WTC11 (cell line): ENCODE data around the gene SLC19A1. TPM values are rescaled to one million over a fixed set of nuclear protein-coding genes. Genes with fewer than 3 reads are reported as not detected.

ENCODE experiments used
- ATAC-seq: fragments of 200-7000 bp; cut with Tn5 transposase; 2 replicates; pipeline ENCODE4 v1.10.0; 2021; ENCODE audit warnings: mild to moderate bottlenecking, moderate library complexity
- CTCF ChIA-PET: fragments of 300-600 bp; sonication (Branson Sonifier 250); formaldehyde crosslinking; loops from one replicate; lab custom pipeline; 2021; ENCODE audit warnings: antibody characterized with exemption; lab: Charles Lee
- POLR2A ChIA-PET: fragments of 350-600 bp; sonication (Branson Sonifier 250); formaldehyde crosslinking; loops from one replicate; lab custom pipeline; 2021; ENCODE audit warnings: antibody characterized with exemption; lab: Charles Lee
- DNase-seq: peaks from one replicate; pipeline ENCODE4 v3.0.0; 2021; ENCODE audit warnings: low spot score
- H3K27ac Mint-ChIP-seq: 2 replicates; pipeline ENCODE4 v1.8.0; 2021; ENCODE audit warnings: mixed read lengths
- H3K27me3 Mint-ChIP-seq: 2 replicates; pipeline ENCODE4 v1.8.0; 2021; ENCODE audit warnings: low read depth, mild to moderate bottlenecking, moderate library complexity, mixed read lengths
- H3K36me3 Mint-ChIP-seq: 2 replicates; pipeline ENCODE4 v1.8.0; 2021; ENCODE audit warnings: mixed read lengths
- H3K4me1 Mint-ChIP-seq: 2 replicates; pipeline ENCODE4 v1.8.0; 2022; ENCODE audit warnings: mixed read lengths
- H3K4me3 Mint-ChIP-seq: 2 replicates; pipeline ENCODE4 v1.8.0; 2021; ENCODE audit warnings: mild to moderate bottlenecking, moderate library complexity, mixed read lengths
- H3K9me3 Mint-ChIP-seq: 2 replicates; pipeline ENCODE4 v1.8.0; 2021; ENCODE audit warnings: mixed read lengths
- ZNF317 ChIP-seq: sonication (generic); formaldehyde crosslinking; IDR thresholded peaks from 2 replicates; pipeline ENCODE4 v1.8.1; 2023; ENCODE audit warnings: low read depth, mild to moderate bottlenecking, moderate library complexity, missing genetic modification reagents, borderline replicate concordance
- total RNA-seq: library from RNA; stranded (reverse); gene quantifications from 3 replicates; pipeline ENCODE4 v1.2.3, GENCODE V29; 2021
- TF ChIP-seq, protein P1 (sequence below): fragments of 250-450 bp; sonication (Bioruptor Pico); IDR thresholded peaks from 2 replicates; pipeline ENCODE4 v2.1.2; 2022; ENCODE audit warnings: mild to moderate bottlenecking, moderate library complexity
- TF ChIP-seq, protein P2 (sequence below): fragments of 250-450 bp; sonication (Bioruptor Pico); IDR thresholded peaks from 2 replicates; pipeline ENCODE4 v1.9.0; 2021; ENCODE audit warnings: moderate library complexity, mild to moderate bottlenecking, inconsistent platforms, borderline replicate concordance
- TF ChIP-seq, protein P3 (sequence below): sonication (generic); formaldehyde crosslinking; IDR thresholded peaks from 2 replicates; pipeline ENCODE4 v1.8.1; 2023; ENCODE audit warnings: mild to moderate bottlenecking, missing genetic modification reagents
- TF ChIP-seq, protein P4 (sequence below): sonication (generic); formaldehyde crosslinking; IDR thresholded peaks from 2 replicates; pipeline ENCODE4 v1.8.1; 2022; ENCODE audit warnings: low read depth, mild to moderate bottlenecking, moderate library complexity, missing genetic modification reagents, borderline replicate concordance

The SLC19A1 gene
- total RNA-seq, 1 experiment from 2014 or later, result 29.8 TPM

DNA sequence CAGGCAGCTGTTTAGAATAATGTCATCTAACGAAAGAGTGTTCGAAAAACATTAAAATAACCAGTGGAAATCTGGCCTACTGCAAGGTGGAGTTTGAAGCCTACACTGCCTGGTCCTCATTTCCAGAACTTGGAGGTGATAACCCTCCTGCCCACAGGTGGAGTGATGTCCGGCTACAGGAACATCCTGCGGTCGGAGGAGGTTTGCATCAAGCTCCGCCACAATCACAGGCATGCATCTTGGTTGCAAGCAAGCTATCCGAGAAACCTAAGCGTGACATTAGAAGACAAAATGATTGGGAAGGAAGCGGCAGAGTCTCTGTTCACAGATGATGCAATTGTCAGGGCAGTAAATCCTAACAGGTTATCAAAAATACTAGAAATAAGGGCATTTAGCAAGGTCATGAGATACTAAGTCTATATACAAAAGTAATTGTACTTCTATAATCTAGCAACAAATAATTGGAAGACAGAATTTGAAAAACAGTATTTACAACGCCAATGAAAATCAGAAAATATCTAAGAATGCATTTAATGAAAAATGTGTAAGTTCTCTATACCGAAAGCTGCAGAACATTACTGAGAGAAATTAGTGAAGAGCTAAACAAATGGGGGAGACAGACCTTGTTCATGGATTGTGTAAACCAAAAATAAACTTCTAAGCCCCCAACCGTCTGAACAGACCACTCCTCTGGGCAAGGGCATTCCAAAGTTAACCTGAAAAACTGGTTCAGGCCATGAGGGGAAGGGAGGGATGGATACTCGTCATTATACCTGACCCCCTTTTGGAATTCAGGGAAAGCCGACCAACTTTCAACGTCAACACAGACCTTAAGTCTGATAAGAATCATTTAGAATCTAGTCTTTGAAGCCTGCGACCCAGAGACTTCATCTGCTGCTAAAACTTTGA, 4.7 kb upstream of the SLC19A1 start:
- H3K36me3 Mint-ChIP-seq, result no peaks in the 10 kb centered on the region
- POLR2A ChIA-PET, result no interaction called here
- no peak for TF ChIP-seq ZNF317
- TF ChIP-seq, protein P1, sequence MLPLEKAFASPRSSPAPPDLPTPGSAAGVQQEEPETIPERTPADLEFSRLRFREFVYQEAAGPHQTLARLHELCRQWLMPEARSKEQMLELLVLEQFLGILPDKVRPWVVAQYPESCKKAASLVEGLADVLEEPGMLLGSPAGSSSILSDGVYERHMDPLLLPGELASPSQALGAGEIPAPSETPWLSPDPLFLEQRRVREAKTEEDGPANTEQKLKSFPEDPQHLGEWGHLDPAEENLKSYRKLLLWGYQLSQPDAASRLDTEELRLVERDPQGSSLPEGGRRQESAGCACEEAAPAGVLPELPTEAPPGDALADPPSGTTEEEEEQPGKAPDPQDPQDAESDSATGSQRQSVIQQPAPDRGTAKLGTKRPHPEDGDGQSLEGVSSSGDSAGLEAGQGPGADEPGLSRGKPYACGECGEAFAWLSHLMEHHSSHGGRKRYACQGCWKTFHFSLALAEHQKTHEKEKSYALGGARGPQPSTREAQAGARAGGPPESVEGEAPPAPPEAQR, result no peak
- TF ChIP-seq, protein P2, sequence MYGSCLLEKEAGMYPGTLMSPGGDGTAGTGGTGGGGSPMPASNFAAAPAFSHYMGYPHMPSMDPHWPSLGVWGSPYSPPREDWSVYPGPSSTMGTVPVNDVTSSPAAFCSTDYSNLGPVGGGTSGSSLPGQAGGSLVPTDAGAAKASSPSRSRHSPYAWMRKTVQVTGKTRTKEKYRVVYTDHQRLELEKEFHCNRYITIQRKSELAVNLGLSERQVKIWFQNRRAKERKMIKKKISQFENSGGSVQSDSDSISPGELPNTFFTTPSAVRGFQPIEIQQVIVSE (CRISPR knock-in tag), result no peak
- TF ChIP-seq, all 79 proteins: peak for 0
- H3K4me1 Mint-ChIP-seq, result peaks cover 29% of the 10 kb centered on the region
- no peak overlapping the region for H3K27ac Mint-ChIP-seq
- DNase-seq, result no peak
- peaks cover 17% of the 10 kb centered on the region for H3K9me3 Mint-ChIP-seq
- peaks cover 26% of the 10 kb centered on the region for H3K27me3 Mint-ChIP-seq
- no peak for ATAC-seq
- H3K4me3 Mint-ChIP-seq, result no peak overlapping the region
- CTCF ChIA-PET, result no interaction called here

DNA sequence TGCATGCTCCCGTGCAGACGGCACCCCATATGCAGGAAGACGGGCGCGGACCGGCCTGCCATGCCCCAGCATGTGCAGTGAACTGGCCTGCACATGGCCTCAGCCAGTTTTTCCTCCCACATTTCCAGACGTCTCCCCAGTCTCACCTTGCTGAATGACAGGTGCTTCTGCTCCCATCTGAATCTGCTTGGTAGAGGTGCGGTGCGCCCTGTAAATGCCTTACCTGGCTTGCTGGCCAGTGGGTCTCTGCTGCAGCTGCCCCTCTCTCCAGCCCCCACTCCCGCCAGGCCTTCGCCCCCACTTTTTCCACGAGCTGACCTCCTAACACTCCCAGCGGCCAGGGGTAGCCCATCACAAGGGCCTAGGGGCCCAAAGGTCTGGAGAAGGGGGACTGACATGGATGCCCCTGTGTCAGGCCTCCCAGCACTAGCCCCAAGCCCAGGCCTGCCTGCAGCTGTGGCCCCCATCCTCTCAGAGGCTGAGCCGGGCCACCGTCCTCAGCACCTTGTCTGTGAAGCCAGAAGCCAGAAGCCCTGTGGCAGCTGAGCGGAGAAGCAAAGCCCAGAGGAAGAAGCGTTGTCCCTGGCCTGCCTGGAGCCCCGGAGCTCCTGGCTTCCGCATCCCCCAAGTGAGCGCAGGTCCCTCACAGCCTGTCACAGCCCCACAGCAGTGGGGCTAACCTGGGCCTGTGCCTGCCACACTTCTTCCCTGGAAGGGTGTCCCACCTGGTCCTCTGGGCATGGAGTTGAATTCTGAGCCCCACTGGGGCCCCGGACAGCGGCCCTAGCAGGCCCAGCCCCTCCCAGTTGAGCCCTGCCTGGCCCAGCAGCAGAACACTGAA, 3.7 kb upstream of the SLC19A1 start:
- Mint-ChIP-seq H3K4me1 (peaks cover 21% of the 10 kb centered on the region), H3K4me3 (no peak overlapping the region), H3K27me3 (peaks cover 22% of the 10 kb centered on the region), H3K9me3 (peaks cover 17% of the 10 kb centered on the region)
- CTCF ChIA-PET, result no interaction called here
- TF ChIP-seq, protein P3, sequence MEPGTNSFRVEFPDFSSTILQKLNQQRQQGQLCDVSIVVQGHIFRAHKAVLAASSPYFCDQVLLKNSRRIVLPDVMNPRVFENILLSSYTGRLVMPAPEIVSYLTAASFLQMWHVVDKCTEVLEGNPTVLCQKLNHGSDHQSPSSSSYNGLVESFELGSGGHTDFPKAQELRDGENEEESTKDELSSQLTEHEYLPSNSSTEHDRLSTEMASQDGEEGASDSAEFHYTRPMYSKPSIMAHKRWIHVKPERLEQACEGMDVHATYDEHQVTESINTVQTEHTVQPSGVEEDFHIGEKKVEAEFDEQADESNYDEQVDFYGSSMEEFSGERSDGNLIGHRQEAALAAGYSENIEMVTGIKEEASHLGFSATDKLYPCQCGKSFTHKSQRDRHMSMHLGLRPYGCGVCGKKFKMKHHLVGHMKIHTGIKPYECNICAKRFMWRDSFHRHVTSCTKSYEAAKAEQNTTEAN (CRISPR knock-in tag), result no peak
- TF ChIP-seq, protein P4, sequence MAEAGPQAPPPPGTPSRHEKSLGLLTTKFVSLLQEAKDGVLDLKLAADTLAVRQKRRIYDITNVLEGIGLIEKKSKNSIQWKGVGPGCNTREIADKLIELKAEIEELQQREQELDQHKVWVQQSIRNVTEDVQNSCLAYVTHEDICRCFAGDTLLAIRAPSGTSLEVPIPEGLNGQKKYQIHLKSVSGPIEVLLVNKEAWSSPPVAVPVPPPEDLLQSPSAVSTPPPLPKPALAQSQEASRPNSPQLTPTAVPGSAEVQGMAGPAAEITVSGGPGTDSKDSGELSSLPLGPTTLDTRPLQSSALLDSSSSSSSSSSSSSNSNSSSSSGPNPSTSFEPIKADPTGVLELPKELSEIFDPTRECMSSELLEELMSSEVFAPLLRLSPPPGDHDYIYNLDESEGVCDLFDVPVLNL (CRISPR knock-in tag), result no peak
- TF ChIP-seq, protein P1, result no peak
- TF ChIP-seq, all 79 proteins: peak for 0
- DNase-seq (no peak), ATAC-seq (no peak)
- POLR2A ChIA-PET, result no interaction called here
- Mint-ChIP-seq H3K27ac (no peak overlapping the region; the same call in 1 of the 2 replicates), H3K36me3 (no peaks in the 10 kb centered on the region)

DNA sequence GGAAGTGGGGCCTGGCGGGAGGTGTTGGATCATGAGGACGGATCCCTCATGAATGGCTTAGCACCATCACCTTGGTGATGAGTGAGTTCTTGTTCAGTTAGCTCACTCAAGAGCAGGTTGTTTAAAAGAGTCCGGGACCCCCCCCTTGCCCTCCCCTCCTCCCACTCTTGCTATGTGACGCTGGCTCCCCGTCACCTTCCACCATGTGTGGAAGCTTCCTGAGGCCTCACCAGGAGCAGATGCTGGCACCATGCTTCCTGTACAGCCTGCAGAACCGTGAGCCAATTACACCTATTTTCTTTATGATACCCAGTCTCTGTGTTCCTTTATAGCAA, 3.0 kb upstream of the SLC19A1 start:
- DNase-seq (no peak), ATAC-seq (no peak)
- Mint-ChIP-seq H3K36me3 (no peaks in the 10 kb centered on the region), H3K4me3 (no peak overlapping the region), H3K9me3 (peaks cover 17% of the 10 kb centered on the region), H3K27ac (peak overlapping the region; percentile 2; the same call in 1 of the 2 replicates), H3K27me3 (peaks cover 22% of the 10 kb centered on the region), H3K4me1 (peaks cover 17% of the 10 kb centered on the region)
- ChIA-PET CTCF (no interaction called here), POLR2A (no interaction called here)
- TF ChIP-seq, protein P1, result no peak
